BLaER1 treated with 17β-estradiol and CSF1 and Interleukin-3, amounts not matched to agents 10 nM and 100 nM (cell line): ENCODE results near the gene LRRK1.
A peak's percentile ranks its signal among the peaks of the same experiment; 100 is the strongest.

Experiments
- H3K27ac ChIP-seq, 11 experiments: shearing (Covaris generic); formaldehyde crosslinking; 2 replicates each; pipeline ENCODE4 v1.8.1; 2022
- H3K27me3 ChIP-seq, 11 experiments: shearing (Covaris generic); formaldehyde crosslinking; 2 replicates each; pipeline ENCODE4 v1.8.1; 2022
- H3K36me3 ChIP-seq, 11 experiments: shearing (Covaris generic); formaldehyde crosslinking; 2 replicates each; pipeline ENCODE4 v1.8.1; 2022
- H3K4me1 ChIP-seq, 10 experiments: shearing (Covaris generic); formaldehyde crosslinking; 2 replicates each; pipeline ENCODE4 v1.8.1; 2022
- H3K4me2 ChIP-seq, 11 experiments: shearing (Covaris generic); formaldehyde crosslinking; 2 replicates each; pipeline ENCODE4 v1.8.1; 2022
- H3K4me3 ChIP-seq, 10 experiments: shearing (Covaris generic); formaldehyde crosslinking; 2 replicates each; pipeline ENCODE4 v1.8.1; 2022
- H3K9ac ChIP-seq, 11 experiments: shearing (Covaris generic); formaldehyde crosslinking; 2 replicates each; pipeline ENCODE4 v1.8.1; 2022
- H3K9me3 ChIP-seq, 11 experiments: shearing (Covaris generic); formaldehyde crosslinking; replicated peaks in 1 of 11; 2 replicates each; pipeline ENCODE4 v1.8.1; 2022
- H4K20me1 ChIP-seq, 11 experiments: shearing (Covaris generic); formaldehyde crosslinking; 2 replicates each; pipeline ENCODE4 v1.8.1; 2022
- Cebpa-rat ChIP-seq, 11 experiments: shearing (Covaris generic); IDR thresholded peaks; 2 replicates each; pipeline ENCODE4 v1.8.1; 2022

The LRRK1 gene

DNA sequence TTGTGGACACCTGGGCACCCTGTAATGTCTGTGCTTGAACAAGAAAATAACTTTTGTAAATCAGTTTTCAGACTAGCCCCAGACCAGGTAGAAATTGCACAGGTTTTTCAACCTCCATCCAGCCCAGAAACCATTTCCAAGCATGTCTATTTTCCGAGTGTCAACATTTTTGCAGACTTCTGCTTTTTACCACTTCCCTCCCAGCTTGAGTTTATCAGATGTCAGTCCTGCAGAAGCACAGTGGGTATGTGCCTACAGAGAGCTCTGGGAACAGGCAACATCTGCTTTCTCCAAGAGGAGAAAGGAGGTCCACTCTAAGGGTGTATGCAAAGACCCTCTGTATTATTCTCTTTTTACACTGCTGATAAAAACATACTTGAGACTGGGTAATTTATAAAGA, 83.9 kb downstream of the LRRK1 start:
- Histone ChIP-seq H3K9ac (no peak overlapping the region), H3K27ac (no peak overlapping the region), H3K36me3 (no peaks in the 10 kb centered on the region)

DNA sequence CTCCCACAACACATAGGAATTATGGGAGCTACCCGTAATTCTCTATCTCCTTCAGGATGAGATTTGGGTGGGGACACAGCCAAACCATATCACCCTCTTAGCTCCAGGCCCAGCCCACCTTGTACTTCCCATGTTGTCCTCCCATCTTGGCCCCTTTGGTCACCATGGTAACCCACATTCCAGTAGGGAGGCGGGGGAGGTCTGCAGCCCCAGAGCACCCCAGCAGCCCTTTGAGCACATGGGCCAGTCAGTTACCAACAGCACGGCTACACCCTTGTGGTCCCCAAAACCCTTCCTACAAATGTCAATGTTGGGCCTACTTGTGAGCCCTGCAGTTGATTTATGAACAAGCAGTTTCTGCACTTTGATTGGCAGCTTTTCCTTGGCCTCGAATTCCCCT, 84.5 kb downstream of the LRRK1 start:
- Histone ChIP-seq H3K27ac (no peak overlapping the region), H3K9ac (no peak overlapping the region), H3K4me3 (no peak overlapping the region), H4K20me1 (peaks cover 0 to 10% (median 0%) of the 10 kb centered on the region in 11 experiments; a peak in 2 of 22 replicates), H3K9me3 (peaks cover 9 to 27% (median 25%) of the 10 kb centered on the region in 11 experiments), H3K27me3 (peaks cover 0 to 11% (median 0%) of the 10 kb centered on the region in 11 experiments; a peak in 5 of 22 replicates), H3K4me2 (no peak overlapping the region), H3K4me1 (peaks cover 12 to 26% (median 15%) of the 10 kb centered on the region in 10 experiments), H3K36me3 (no peaks in the 10 kb centered on the region)
- no peak for TF ChIP-seq Cebpa-rat (IDR thresholded peaks at IDR 0.05)

More for the DNA sequence above, 83.9 kb downstream of the LRRK1 start:
- Histone ChIP-seq H3K4me2 (peak overlapping the region in 2 of 11 experiments; percentile 2 to 27; a peak in 3 of 22 replicates), H3K4me1 (peaks cover 9 to 23% (median 10%) of the 10 kb centered on the region in 10 experiments; a peak in 17 of 20 replicates), H3K9me3 (peaks cover 9 to 27% (median 25%) of the 10 kb centered on the region in 11 experiments), H3K4me3 (no peak overlapping the region), H3K27me3 (peaks cover 0 to 9% (median 0%) of the 10 kb centered on the region in 11 experiments; a peak in 5 of 22 replicates), H4K20me1 (peaks cover 0 to 6% (median 0%) of the 10 kb centered on the region in 11 experiments; a peak in 2 of 22 replicates)
- TF ChIP-seq Cebpa-rat (IDR thresholded peaks at IDR 0.05), result no peak

DNA sequence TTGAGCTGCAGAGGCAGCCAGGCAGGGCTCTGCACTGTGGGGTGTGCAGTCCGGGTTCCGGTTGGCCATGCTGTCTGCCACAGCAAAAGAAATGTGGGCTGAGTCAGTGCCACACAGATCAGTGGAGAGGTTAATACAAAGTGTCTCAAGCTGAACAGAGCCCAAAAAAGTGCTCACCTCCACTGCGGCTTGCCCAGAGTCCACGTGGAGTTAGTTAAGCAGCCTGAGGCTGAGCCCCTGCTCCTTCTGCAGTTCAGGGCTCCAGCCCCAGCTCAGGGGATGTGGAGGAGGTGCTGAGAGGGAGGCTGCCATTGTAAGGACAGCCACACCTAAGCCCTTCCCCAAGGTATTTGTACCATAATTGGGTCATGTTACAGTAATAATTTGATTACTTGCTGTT, 85.3 kb downstream of the LRRK1 start:
- no peak overlapping the region for H3K4me3 ChIP-seq
- no peak overlapping the region for H3K9ac ChIP-seq
- H3K27ac ChIP-seq, result no peak overlapping the region
- peaks cover 18 to 29% (median 21%) of the 10 kb centered on the region in 10 experiments for H3K4me1 ChIP-seq
- H3K4me2 ChIP-seq, result no peak overlapping the region
- H3K36me3 ChIP-seq, result no peaks in the 10 kb centered on the region
- peaks cover 0 to 18% (median 0%) of the 10 kb centered on the region in 11 experiments; a peak in 5 of 22 replicates for H3K27me3 ChIP-seq
- no peak for TF ChIP-seq Cebpa-rat (IDR thresholded peaks at IDR 0.05)
- peaks cover 0 to 16% (median 0%) of the 10 kb centered on the region in 11 experiments; a peak in 2 of 22 replicates for H4K20me1 ChIP-seq
- peaks cover 9 to 27% (median 25%) of the 10 kb centered on the region in 11 experiments for H3K9me3 ChIP-seq

DNA sequence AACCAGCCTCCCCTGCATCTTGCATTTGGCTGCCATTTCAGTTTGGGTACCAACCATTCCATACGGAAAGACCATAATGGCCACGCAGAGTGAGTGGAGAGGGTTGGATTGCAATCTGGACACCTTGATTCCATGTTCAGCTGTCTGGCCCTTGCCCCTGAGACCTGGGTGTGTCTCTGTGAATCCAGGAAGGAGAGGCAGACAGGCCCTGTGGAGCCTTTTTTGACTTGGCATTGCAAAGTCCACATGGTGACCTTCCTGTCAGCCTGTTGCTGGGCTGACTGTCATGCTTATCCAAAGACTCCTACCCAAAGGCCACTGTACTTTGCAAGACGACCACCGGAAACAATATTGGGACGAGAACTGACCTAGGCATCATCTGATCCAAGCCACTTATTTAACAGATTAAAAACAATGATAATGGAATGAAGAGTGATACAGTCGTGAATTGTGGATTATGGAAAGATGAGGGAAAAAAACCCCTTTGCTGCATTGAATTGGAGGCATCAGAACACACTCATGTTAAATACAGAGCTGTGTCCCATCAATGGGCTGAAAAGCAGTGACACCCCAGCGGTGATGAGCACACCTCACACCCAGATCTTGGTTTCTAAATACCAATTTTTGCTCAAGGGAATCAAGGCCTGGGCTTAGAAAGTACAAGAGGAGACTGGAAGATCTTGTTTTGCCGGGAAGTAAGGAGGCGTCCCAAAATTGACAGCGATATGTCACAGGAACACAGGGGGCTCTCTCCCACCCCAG, 86.0 kb downstream of the LRRK1 start:
- Histone ChIP-seq H3K27ac (no peak overlapping the region), H3K4me2 (no peak overlapping the region), H3K4me1 (peaks cover 18 to 29% (median 21%) of the 10 kb centered on the region in 10 experiments), H3K9me3 (peaks cover 9 to 27% (median 25%) of the 10 kb centered on the region in 11 experiments), H3K27me3 (peaks cover 0 to 18% (median 0%) of the 10 kb centered on the region in 11 experiments; a peak in 5 of 22 replicates), H3K9ac (no peak overlapping the region), H4K20me1 (peaks cover 0 to 16% (median 0%) of the 10 kb centered on the region in 11 experiments; a peak in 2 of 22 replicates), H3K4me3 (no peak overlapping the region), H3K36me3 (no peaks in the 10 kb centered on the region)
- TF ChIP-seq Cebpa-rat (IDR thresholded peaks at IDR 0.05), result no peak

DNA sequence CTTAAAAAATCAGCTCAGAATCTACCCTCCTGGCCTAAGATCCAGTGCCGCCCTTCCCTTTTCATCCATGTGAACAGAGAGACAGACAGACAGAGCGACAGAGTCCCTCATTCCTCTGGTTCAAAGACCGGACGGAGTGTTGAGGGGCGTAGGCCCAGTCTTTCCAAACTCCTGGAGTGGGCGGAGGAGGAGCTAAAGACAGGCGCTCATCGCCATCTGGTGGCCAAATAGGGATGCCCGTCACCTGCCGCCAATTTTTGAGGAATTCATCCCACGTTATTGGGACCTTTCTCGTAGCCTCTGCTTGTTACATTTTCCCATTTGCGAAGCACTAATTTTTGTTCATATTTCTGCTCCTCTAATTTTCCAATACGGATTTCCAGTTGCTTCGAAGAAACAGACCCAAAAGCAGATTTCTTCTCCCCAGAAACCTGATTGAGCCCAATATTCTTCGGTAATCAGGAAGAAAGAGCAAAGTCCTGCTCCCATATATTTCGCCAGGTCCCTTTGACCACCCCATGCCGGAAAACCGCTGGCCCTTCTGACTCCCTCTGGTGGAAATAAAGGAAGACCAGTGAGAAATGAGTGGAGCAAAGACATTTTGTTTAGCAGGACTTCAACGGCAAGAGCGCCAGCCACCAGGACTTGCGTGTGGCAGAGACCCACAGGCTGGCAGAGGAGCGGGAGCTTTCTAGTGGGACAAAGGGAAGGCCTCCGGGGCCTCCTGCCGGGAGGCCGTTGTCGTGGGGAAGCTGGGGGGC, 88.0 kb downstream of the LRRK1 start:
- Histone ChIP-seq H3K9me3 (peaks cover 9 to 27% (median 25%) of the 10 kb centered on the region in 11 experiments), H3K9ac (no peak overlapping the region), H3K27ac (no peak overlapping the region), H3K4me3 (no peak overlapping the region), H4K20me1 (peaks cover 0 to 16% (median 0%) of the 10 kb centered on the region in 11 experiments; a peak in 3 of 22 replicates), H3K27me3 (peaks cover 0 to 18% (median 0%) of the 10 kb centered on the region in 11 experiments; a peak in 5 of 22 replicates), H3K36me3 (no peaks in the 10 kb centered on the region), H3K4me1 (peaks cover 18 to 29% (median 21%) of the 10 kb centered on the region in 10 experiments), H3K4me2 (peak overlapping the region; percentile 85 to 95 (median 90); a peak in 20 of 22 replicates)
- no peak for TF ChIP-seq Cebpa-rat (IDR thresholded peaks at IDR 0.05)

DNA sequence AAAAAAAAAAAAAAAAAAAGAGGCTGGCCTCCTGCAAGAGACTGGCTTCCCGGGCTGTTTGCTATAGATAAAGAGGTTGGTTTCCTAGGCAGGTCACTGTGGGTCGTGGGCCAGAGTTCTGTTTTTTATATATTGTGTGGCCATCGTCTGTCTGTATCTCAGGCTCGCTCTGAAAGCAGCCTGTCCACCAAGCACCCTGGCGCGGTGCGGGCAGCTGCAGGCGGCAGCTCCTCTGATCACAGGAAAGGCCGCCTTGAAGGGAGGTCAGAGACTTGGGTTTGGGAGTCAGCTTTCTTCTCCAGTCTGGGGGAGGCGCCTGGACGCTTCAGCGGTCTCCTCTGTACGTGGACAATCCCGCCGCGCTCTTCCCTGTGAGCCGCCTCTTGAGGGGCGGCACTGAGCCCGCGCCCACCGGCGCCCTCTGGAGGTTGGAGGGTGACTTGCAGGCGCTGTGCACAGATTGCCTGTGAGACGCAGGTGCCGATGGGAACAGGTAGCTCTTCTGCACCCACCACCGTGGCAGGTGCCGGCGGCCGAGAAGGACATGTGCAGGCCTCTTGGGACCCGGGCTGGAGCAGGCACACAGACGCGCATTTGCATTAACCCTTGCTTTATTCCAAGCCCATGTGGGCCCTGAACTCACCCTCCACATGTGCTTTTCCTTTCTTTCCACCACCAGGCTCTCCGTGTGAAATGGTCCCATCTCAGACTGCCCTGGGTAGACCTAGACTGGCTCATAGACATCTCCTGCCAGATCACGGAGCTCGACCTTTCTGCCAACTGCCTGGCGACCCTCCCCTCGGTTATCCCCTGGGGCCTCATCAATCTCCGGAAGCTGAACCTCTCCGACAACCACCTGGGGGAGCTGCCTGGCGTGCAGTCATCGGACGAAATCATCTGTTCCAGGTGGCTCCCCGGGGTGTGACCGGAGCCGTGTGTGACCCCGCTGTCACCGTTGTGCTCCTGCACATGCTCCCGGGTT, 89.3 kb downstream of the LRRK1 start:
- H3K4me2 ChIP-seq, result peak overlapping the region; percentile 85 to 95 (median 90)
- peaks cover 0 to 17% (median 0%) of the 10 kb centered on the region in 11 experiments; a peak in 3 of 22 replicates for H4K20me1 ChIP-seq
- peaks cover 11 to 21% (median 20%) of the 10 kb centered on the region in 10 experiments; a peak in 19 of 20 replicates for H3K4me1 ChIP-seq
- peaks cover 9 to 24% (median 22%) of the 10 kb centered on the region in 11 experiments for H3K9me3 ChIP-seq
- peak overlapping the region; percentile 43 to 75 (median 68); a peak in 19 of 22 replicates for H3K9ac ChIP-seq
- peaks cover 0 to 18% (median 0%) of the 10 kb centered on the region in 11 experiments; a peak in 5 of 22 replicates for H3K27me3 ChIP-seq
- TF ChIP-seq Cebpa-rat (IDR thresholded peaks at IDR 0.05), result no peak
- no peaks in the 10 kb centered on the region for H3K36me3 ChIP-seq
- H3K4me3 ChIP-seq, result peak overlapping the region; percentile 55 to 74 (median 64)
- no peak overlapping the region for H3K27ac ChIP-seq

DNA sequence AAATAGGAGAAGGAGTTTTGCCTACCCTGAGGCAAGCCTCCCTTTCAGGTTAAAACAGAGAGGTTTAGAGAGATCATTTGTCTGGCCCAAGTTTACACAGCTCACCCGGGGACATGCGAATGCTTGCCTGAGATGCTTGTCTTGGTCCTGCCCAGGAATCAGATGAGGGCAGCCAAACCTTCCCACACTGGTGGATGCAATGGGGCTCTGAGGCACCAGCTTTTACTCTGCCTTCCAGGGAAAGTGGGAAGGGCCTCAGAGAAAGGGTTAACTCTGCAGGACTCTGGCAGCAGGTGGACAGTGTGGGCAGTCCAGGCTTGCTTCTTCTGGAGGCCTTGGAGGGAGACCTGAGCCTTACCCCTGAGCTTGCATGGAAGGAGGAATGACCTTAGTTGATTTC, 90.0 kb downstream of the LRRK1 start:
- Histone ChIP-seq H3K36me3 (no peaks in the 10 kb centered on the region), H3K9ac (peak overlapping the region in 1 of 11 experiments; percentile 15; a peak in 2 of 22 replicates), H3K27ac (no peak overlapping the region), H3K9me3 (peaks cover 9 to 17% (median 15%) of the 10 kb centered on the region in 11 experiments), H3K4me3 (peak overlapping the region in 1 of 10 experiments; percentile 64; a peak in 2 of 20 replicates), H3K4me1 (peaks cover 11 to 21% (median 20%) of the 10 kb centered on the region in 10 experiments; a peak in 19 of 20 replicates), H3K27me3 (peaks cover 0 to 18% (median 0%) of the 10 kb centered on the region in 11 experiments; a peak in 5 of 22 replicates), H3K4me2 (peak overlapping the region; percentile 85 to 95 (median 90); a peak in 21 of 22 replicates), H4K20me1 (peaks cover 0 to 20% (median 0%) of the 10 kb centered on the region in 11 experiments; a peak in 3 of 22 replicates)
- no peak for TF ChIP-seq Cebpa-rat (IDR thresholded peaks at IDR 0.05)
